ENCODE results near the gene DPEP1. TPM values are rescaled to one million over a fixed set of nuclear protein-coding genes. Genes with fewer than 3 reads are reported as not detected.

The DPEP1 gene
- total RNA-seq, 2 experiments from 2014 or later, result not detected

DNA sequence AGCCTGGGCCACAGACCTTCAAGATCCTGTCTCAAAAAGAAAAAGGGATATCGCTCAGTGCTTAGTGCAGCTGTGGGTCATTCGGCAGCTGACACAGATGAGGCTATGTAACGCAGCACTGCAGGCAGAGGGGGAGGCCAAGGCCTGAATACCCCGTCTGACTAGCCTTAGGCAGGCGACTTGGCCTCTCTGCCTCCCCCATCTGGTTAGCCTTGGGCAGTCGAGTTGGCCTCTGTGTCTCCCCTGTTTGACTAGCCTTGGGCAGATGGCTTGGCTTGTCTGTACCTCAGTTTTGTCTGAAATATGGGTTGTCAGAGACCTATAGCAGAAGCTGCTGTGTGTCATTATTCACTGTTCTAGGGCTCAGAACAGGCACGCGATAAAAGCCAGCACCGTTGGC is 54.2 kb downstream of the DPEP1 start:
- Mint-ChIP-seq H3K27ac (no peak overlapping the region), H3K4me1 (ENCODE audit: low read depth) (peaks cover 6% of the 10 kb centered on the region), H3K36me3 (ENCODE audit: low read depth) (peaks cover 4% of the 10 kb centered on the region), H3K9me3 (no peaks in the 10 kb centered on the region), H3K27me3 (no peaks in the 10 kb centered on the region), H3K4me3 (no peak overlapping the region)
- ATAC-seq (ENCODE audit: poor library complexity) (no peak), DNase-seq (no peak)
- POLR2A ChIA-PET, result interaction anchor here (1.0 to 1.5 kb wide), 2 partner anchors 19 to 56 kb away, joined by 3 to 4 read pairs; partner anchors contain the start of gene CDK10
- Histone ChIP-seq H3K36me3 (ENCODE audit: insufficient read depth, low read length) (peaks cover 6% of the 10 kb centered on the region), H3K27ac (ENCODE audit: low read depth in 1 of 2, low read length in 2 of 2) (no peak overlapping the region), H3K27me3 (ENCODE audit: control insufficient read depth in 1 of 2, insufficient read depth in 2 of 2, low read length in 2 of 2) (no peaks in the 10 kb centered on the region), H3K4me1 (ENCODE audit: insufficient read depth, low read length) (peaks cover 5% of the 10 kb centered on the region), H3K4me3 (ENCODE audit: low read length) (no peak overlapping the region), H3K9me3 (ENCODE audit: control insufficient read depth in 1 of 2, insufficient read depth in 1 of 2, low read length in 2 of 2) (no peaks in the 10 kb centered on the region)
- TF ChIP-seq, protein P1, sequence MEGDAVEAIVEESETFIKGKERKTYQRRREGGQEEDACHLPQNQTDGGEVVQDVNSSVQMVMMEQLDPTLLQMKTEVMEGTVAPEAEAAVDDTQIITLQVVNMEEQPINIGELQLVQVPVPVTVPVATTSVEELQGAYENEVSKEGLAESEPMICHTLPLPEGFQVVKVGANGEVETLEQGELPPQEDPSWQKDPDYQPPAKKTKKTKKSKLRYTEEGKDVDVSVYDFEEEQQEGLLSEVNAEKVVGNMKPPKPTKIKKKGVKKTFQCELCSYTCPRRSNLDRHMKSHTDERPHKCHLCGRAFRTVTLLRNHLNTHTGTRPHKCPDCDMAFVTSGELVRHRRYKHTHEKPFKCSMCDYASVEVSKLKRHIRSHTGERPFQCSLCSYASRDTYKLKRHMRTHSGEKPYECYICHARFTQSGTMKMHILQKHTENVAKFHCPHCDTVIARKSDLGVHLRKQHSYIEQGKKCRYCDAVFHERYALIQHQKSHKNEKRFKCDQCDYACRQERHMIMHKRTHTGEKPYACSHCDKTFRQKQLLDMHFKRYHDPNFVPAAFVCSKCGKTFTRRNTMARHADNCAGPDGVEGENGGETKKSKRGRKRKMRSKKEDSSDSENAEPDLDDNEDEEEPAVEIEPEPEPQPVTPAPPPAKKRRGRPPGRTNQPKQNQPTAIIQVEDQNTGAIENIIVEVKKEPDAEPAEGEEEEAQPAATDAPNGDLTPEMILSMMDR (IDR thresholded peaks at IDR 0.05), result no peak
- CTCF ChIA-PET, result no interaction called here
- intact Hi-C loops (cut with DNase I, micrococcal nuclease), result no loop called here

DNA sequence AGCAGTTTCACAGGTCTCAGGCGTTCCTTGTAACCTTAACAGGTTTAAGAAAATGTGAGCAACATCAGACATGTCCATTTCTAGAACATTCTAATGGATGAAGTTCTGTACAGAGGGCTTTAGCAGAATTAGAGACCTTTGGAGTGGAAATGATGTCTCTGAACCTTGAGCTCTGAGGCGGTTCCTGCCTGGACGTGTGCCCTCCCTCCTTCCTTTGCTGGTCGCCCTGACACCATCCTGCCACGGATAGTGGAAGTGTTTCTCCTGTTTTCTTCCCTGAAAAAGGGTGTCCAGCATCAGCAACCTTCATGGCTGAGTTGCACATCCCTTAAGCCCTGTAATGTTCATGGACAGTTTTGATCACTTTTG is 55.3 kb downstream of the DPEP1 start:
- Mint-ChIP-seq H3K4me1 (ENCODE audit: low read depth) (peaks cover 6% of the 10 kb centered on the region), H3K27me3 (no peaks in the 10 kb centered on the region), H3K36me3 (ENCODE audit: low read depth) (no peaks in the 10 kb centered on the region), H3K9me3 (no peaks in the 10 kb centered on the region), H3K4me3 (peak overlapping the region; percentile 45), H3K27ac (no peak overlapping the region)
- no peak for ATAC-seq (ENCODE audit: poor library complexity)
- ChIA-PET POLR2A (interaction anchor here (1.0 to 1.5 kb wide), 2 partner anchors 18 to 55 kb away, joined by 3 to 4 read pairs; partner anchors contain the start of gene CDK10), CTCF (no interaction called here)
- Histone ChIP-seq H3K27ac (ENCODE audit: low read depth in 1 of 2, low read length in 2 of 2) (no peak overlapping the region), H3K36me3 (ENCODE audit: insufficient read depth, low read length) (no peaks in the 10 kb centered on the region), H3K9me3 (ENCODE audit: control insufficient read depth in 1 of 2, insufficient read depth in 1 of 2, low read length in 2 of 2) (no peaks in the 10 kb centered on the region), H3K4me3 (ENCODE audit: low read length) (no peak overlapping the region), H3K4me1 (ENCODE audit: insufficient read depth, low read length) (peaks cover 5% of the 10 kb centered on the region), H3K27me3 (ENCODE audit: control insufficient read depth in 1 of 2, insufficient read depth in 2 of 2, low read length in 2 of 2) (no peaks in the 10 kb centered on the region)
- intact Hi-C loops (cut with DNase I, micrococcal nuclease), result no loop called here
- TF ChIP-seq, protein P1 (IDR thresholded peaks at IDR 0.05), result no peak
- no peak for DNase-seq

DNA sequence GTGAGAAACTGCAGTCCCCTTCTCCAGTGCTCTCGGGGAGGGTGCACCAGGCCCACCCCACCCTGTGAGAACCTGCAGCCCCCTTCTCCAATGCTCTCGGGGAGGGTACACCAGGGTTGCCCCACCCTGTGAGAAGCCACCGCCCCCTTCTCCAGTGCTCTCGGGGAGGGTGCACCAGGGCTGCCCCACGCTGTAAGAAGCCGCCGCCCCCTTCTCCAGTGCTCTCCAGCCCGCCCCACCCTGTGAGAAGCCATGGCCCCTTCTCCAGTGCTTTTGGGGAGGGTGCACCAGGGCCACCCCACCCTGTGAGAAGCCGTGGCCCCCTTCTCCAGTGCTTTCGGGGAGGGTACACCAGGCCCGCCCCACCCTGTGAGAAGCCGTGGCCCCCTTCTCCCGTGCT is 56.3 kb downstream of the DPEP1 start:
- Histone ChIP-seq H3K27me3 (ENCODE audit: control insufficient read depth in 1 of 2, insufficient read depth in 2 of 2, low read length in 2 of 2) (no peaks in the 10 kb centered on the region), H3K9me3 (ENCODE audit: control insufficient read depth in 1 of 2, insufficient read depth in 1 of 2, low read length in 2 of 2) (no peaks in the 10 kb centered on the region), H3K4me1 (ENCODE audit: insufficient read depth, low read length) (peaks cover 5% of the 10 kb centered on the region), H3K36me3 (ENCODE audit: insufficient read depth, low read length) (no peaks in the 10 kb centered on the region), H3K4me3 (ENCODE audit: low read length) (no peak overlapping the region), H3K27ac (ENCODE audit: low read depth in 1 of 2, low read length in 2 of 2) (no peak overlapping the region)
- Mint-ChIP-seq H3K4me3 (no peak overlapping the region), H3K4me1 (ENCODE audit: low read depth) (peaks cover 6% of the 10 kb centered on the region), H3K9me3 (no peaks in the 10 kb centered on the region), H3K36me3 (ENCODE audit: low read depth) (no peaks in the 10 kb centered on the region), H3K27ac (no peak overlapping the region), H3K27me3 (no peaks in the 10 kb centered on the region)
- TF ChIP-seq, protein P1 (IDR thresholded peaks at IDR 0.05), result no peak
- CTCF ChIA-PET, result no interaction called here
- DNase-seq (no peak), ATAC-seq (ENCODE audit: poor library complexity) (no peak)
- POLR2A ChIA-PET, result no interaction called here
- intact Hi-C loops (cut with DNase I, micrococcal nuclease), result no loop called here

All from CD4-positive, alpha-beta T cell (primary cell).